Breast epithelium (tissue), 3 donors: ENCODE results near the gene SOCS3.

Experiments
- POLR2A ChIP-seq: fragments of 450-650 bp; IDR thresholded peaks from one replicate; pipeline ENCODE4 v1.6.1; 2016; ENCODE audit warnings: antibody characterized with exemption, mild to moderate bottlenecking, moderate library complexity
- POLR2AphosphoS5 ChIP-seq, 3 donors: sonication (generic); formaldehyde crosslinking; IDR thresholded peaks; one replicate each; pipeline ENCODE4 v1.6.1; 2017; ENCODE audit warnings: antibody characterized with exemption in 3 of 3

DNA sequence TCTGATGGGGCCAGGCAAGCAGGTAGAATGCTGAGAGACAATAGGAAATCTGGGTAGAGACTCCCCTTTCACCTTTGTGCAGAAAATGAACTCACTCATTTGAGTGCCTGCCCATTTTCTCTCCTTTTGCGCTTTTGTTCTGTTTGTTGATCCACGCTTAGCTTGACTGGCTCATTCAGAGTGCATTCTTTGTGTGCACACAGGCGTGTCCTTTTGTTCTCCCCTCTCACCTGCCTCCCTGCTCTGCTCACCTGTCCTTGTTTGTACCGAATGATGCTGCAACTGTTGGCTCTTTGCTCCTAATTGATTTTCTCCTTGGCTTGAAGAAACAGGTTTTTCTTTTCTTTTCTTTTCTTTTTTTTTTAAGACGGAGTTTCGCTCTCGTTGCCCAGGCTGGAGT lies 34.3 kb upstream of the SOCS3 start:
- no peak for TF ChIP-seq POLR2A
- no peak for TF ChIP-seq POLR2AphosphoS5 (IDR thresholded peaks at IDR 0.05)
